H1 (cell line): ENCODE results near the gene STK16. TPM values are rescaled to one million over a fixed set of nuclear protein-coding genes. Genes with fewer than 3 reads are reported as not detected.

Source experiments
- BCL11A ChIP-seq, 2 experiments: IDR thresholded peaks; one replicate each; pipeline ENCODE4 v1.6.1; 2011; ENCODE audit warnings: low read depth in 2 of 2, low read length in 2 of 2, mild to moderate bottlenecking in 2 of 2
- CBX8 ChIP-seq: fragments of 300-800, 300-1000 bp; sonication (generic); IDR thresholded peaks from 2 replicates; pipeline ENCODE4 v1.7.1; 2016; ENCODE audit warnings: low read depth, low read length, borderline replicate concordance
- CHD7 ChIP-seq: fragments of 300-600 bp; sonication (generic); IDR thresholded peaks from 2 replicates; pipeline ENCODE4 v1.7.1; 2012; ENCODE audit warnings: low read length, moderate library complexity, mild to moderate bottlenecking, inconsistent platforms; ENCODE audit not compliant: insufficient replicate concordance
- EZH2 ChIP-seq: fragments of 200-600 bp; sonication (generic); IDR thresholded peaks from 2 replicates; pipeline ENCODE4 v1.7.1; 2012; ENCODE audit warnings: low read depth, mild to moderate bottlenecking, moderate library complexity, low read length, inconsistent platforms; ENCODE audit not compliant: severe bottlenecking
- GABPA ChIP-seq: IDR thresholded peaks from 2 replicates; pipeline ENCODE4 v1.6.1; 2011; ENCODE audit warnings: mild to moderate bottlenecking, low read length, moderate library complexity, borderline replicate concordance; ENCODE audit not compliant: insufficient read depth
- KDM5A ChIP-seq: fragments of 200-600 bp; IDR thresholded peaks from 2 replicates; pipeline ENCODE4 v1.7.1; 2012; ENCODE audit warnings: mild to moderate bottlenecking, low read length, inconsistent platforms, mixed read lengths
- PHF8 ChIP-seq: fragments of 200-600 bp; sonication (generic); conservative IDR thresholded peaks from 2 replicates; pipeline ENCODE4 v1.7.1; 2012; ENCODE audit warnings: low read depth, mild to moderate bottlenecking, inconsistent platforms, low read length, moderate library complexity
- POLR2A ChIP-seq, 2 experiments: IDR thresholded peaks; 1 replicate in 1 of 2; 2 replicates in 1 of 2; pipeline ENCODE4 v1.6.1; 2011; ENCODE audit warnings: low read depth in 2 of 2, low read length in 2 of 2, mild to moderate bottlenecking in 2 of 2; ENCODE audit errors: control extremely low read depth in 1 of 2
- SIX5 ChIP-seq: IDR thresholded peaks from 2 replicates; pipeline ENCODE4 v1.6.1; 2011; ENCODE audit warnings: mild to moderate bottlenecking, low read depth, low read length
- TAF1 ChIP-seq: IDR thresholded peaks from 2 replicates; pipeline ENCODE4 v1.6.1; 2011; ENCODE audit warnings: mild to moderate bottlenecking, low read depth, low read length
- polyA plus RNA-seq, 7 experiments: library from polyadenylated mRNA; depleted of rRNA in 3 of 7; stranded (reverse) in 5 of 7; unstranded in 2 of 7; fragments of >200 nt in 5 of 7; fragments of 200-250 nt in 2 of 7; gene quantifications; 1 replicate in 5 of 7; 2 replicates in 1 of 7; 4 replicates in 1 of 7; pipeline versions ENCODE4 v1.2.1 to v1.2.3, GENCODE V29; 2011 to 2013; ENCODE audit warnings: missing spikeins in 2 of 7, mixed read lengths in 2 of 7
- total RNA-seq: library from RNA; stranded (reverse); fragmentation: NEBNext Ultra II Directional; extraction: Animal tissue kit (Norgen Biotek cat#: 25700); gene quantifications from 2 replicates; pipeline ENCODE4 v1.2.1, GENCODE V29; 2021
- TF ChIP-seq, protein P1 (sequence below): IDR thresholded peaks from 2 replicates; pipeline ENCODE4 v1.6.1; 2012; ENCODE audit warnings: low read length, inconsistent platforms

Gene STK16
- total and polyA plus RNA-seq, 2 of the 8 experiments (the other 6 are each of a cell fraction or from before 2014, with no cell fraction given) = 21.3 to 51.4 TPM

DNA sequence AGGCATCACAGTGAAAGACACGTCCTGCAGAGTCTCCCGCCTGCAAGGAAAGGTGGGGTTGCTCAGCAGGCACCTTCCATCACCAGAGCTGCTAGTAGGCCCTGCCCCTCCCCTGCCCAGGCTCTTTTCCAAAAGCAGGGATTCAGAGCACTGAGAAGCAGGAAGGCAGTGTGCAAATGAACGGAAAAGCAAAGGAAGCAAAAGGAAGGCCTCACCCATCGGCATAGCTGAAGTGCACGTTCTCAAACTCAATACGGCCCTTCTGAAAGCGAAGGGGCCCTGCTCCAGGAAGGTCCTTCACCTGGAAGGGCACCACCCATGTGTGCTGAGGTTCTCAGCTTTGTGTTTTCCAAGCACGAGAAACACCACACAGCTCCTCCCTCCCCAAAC is 32.3 kb upstream of the STK16 start (continued):
- TF ChIP-seq CHD7 (no peak), PHF8 (no peak), POLR2A (IDR thresholded peaks at IDR 0.05; ENCODE audit: control extremely low read depth in 1 of 2, low read depth in 2 of 2, low read length in 2 of 2) (no peak), KDM5A (no peak), CBX8 (no peak), SIX5 (no peak), BCL11A (IDR thresholded peaks at IDR 0.05; ENCODE audit: low read depth in 2 of 2, low read length in 2 of 2) (no peak), EZH2 (no peak), GABPA (no peak), TAF1 (no peak)
- TF ChIP-seq, protein P1, sequence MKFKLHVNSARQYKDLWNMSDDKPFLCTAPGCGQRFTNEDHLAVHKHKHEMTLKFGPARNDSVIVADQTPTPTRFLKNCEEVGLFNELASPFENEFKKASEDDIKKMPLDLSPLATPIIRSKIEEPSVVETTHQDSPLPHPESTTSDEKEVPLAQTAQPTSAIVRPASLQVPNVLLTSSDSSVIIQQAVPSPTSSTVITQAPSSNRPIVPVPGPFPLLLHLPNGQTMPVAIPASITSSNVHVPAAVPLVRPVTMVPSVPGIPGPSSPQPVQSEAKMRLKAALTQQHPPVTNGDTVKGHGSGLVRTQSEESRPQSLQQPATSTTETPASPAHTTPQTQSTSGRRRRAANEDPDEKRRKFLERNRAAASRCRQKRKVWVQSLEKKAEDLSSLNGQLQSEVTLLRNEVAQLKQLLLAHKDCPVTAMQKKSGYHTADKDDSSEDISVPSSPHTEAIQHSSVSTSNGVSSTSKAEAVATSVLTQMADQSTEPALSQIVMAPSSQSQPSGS = no peak
